Glutamatergic neuron (in vitro differentiated cells): Measurements from ENCODE around the gene SPARC. TPM values are rescaled to one million over a fixed set of nuclear protein-coding genes. Genes with fewer than 3 reads are reported as not detected.

ENCODE experiments used
- DNase-seq: peaks from one replicate; pipeline ENCODE4 v3.0.0; 2022
- H3K27ac Mint-ChIP-seq: one replicate; pipeline ENCODE4 v1.8.0; 2020; ENCODE audit warnings: mild to moderate bottlenecking, mixed read lengths, inconsistent platforms; ENCODE audit not compliant: unreplicated experiment
- H3K27me3 Mint-ChIP-seq: one replicate; pipeline ENCODE4 v1.8.0; 2020; ENCODE audit warnings: mild to moderate bottlenecking, moderate library complexity, mixed read lengths, inconsistent platforms; ENCODE audit not compliant: unreplicated experiment
- H3K36me3 Mint-ChIP-seq: one replicate; pipeline ENCODE4 v1.8.0; 2020; ENCODE audit warnings: mild to moderate bottlenecking, mixed read lengths, inconsistent platforms; ENCODE audit not compliant: unreplicated experiment
- H3K4me1 Mint-ChIP-seq: one replicate; pipeline ENCODE4 v1.8.0; 2020; ENCODE audit warnings: mild to moderate bottlenecking, low read depth, mixed read lengths, inconsistent platforms; ENCODE audit not compliant: unreplicated experiment
- H3K4me3 Mint-ChIP-seq: one replicate; pipeline ENCODE4 v1.8.0; 2020; ENCODE audit warnings: mild to moderate bottlenecking, mixed read lengths, inconsistent platforms; ENCODE audit not compliant: unreplicated experiment
- H3K9me3 Mint-ChIP-seq: one replicate; pipeline ENCODE4 v1.8.0; 2020; ENCODE audit warnings: mild to moderate bottlenecking, moderate library complexity, mixed read lengths, inconsistent platforms; ENCODE audit not compliant: unreplicated experiment
- CTCF ChIP-seq: fragments of 200-600 bp; sonication (generic); IDR thresholded peaks from one replicate; pipeline ENCODE4 v1.5.0; 2021; ENCODE audit not compliant: partially characterized antibody, unreplicated experiment
- total RNA-seq: library from RNA; stranded (reverse); fragmentation: NEBNext Ultra II Directional; extraction: Animal tissue kit (Norgen Biotek cat#: 25700); gene quantifications from one replicate; pipeline ENCODE4 v1.2.1, GENCODE V29; 2021; ENCODE audit not compliant: unreplicated experiment

The SPARC gene
- total RNA-seq, 1 donor from 2014 or later, result 946 TPM

- no peak overlapping the region for H3K27ac Mint-ChIP-seq
- peaks cover 5% of the 10 kb centered on the region for H3K9me3 Mint-ChIP-seq
- peaks cover 5% of the 10 kb centered on the region for H3K27me3 Mint-ChIP-seq
- no peaks in the 10 kb centered on the region for H3K36me3 Mint-ChIP-seq
- no peak for TF ChIP-seq CTCF
- H3K4me1 Mint-ChIP-seq, result no peaks in the 10 kb centered on the region
- no peak for DNase-seq
- H3K4me3 Mint-ChIP-seq, result no peak overlapping the region
Measured at GRCh38 chr5:151643388-151643787, 43.3 kb downstream of the SPARC start.

- H3K4me1 Mint-ChIP-seq, result no peaks in the 10 kb centered on the region
- H3K27me3 Mint-ChIP-seq, result peaks cover 7% of the 10 kb centered on the region
- H3K36me3 Mint-ChIP-seq, result no peaks in the 10 kb centered on the region
- H3K4me3 Mint-ChIP-seq, result no peak overlapping the region
- no peak for TF ChIP-seq CTCF
- DNase-seq, result no peak
- no peak overlapping the region for H3K27ac Mint-ChIP-seq
- H3K9me3 Mint-ChIP-seq, result peaks cover 5% of the 10 kb centered on the region
Measured at GRCh38 chr5:151642472-151643140, 44.1 kb downstream of the SPARC start.

GRCh38 chr5:151638619-151639018 lies 48.1 kb downstream of the SPARC start:
- no peaks in the 10 kb centered on the region for H3K4me1 Mint-ChIP-seq
- H3K4me3 Mint-ChIP-seq, result no peak overlapping the region
- H3K27me3 Mint-ChIP-seq, result peaks cover 7% of the 10 kb centered on the region
- TF ChIP-seq CTCF, result no peak
- peaks cover 1% of the 10 kb centered on the region for H3K9me3 Mint-ChIP-seq
- H3K36me3 Mint-ChIP-seq, result no peaks in the 10 kb centered on the region
- no peak overlapping the region for H3K27ac Mint-ChIP-seq
- no peak for DNase-seq

- Mint-ChIP-seq H3K4me3 (no peak overlapping the region), H3K4me1 (no peaks in the 10 kb centered on the region), H3K27me3 (peaks cover 7% of the 10 kb centered on the region), H3K9me3 (peaks cover 1% of the 10 kb centered on the region), H3K36me3 (no peaks in the 10 kb centered on the region), H3K27ac (no peak overlapping the region)
- TF ChIP-seq CTCF, result no peak
- no peak for DNase-seq
Measured at GRCh38 chr5:151637676-151638075, 49.0 kb downstream of the SPARC start.

GRCh38 chr5:151633892-151634291 lies 52.8 kb downstream of the SPARC start:
- Mint-ChIP-seq H3K4me1 (no peaks in the 10 kb centered on the region), H3K27ac (no peak overlapping the region), H3K9me3 (no peaks in the 10 kb centered on the region), H3K27me3 (peaks cover 6% of the 10 kb centered on the region), H3K4me3 (no peak overlapping the region), H3K36me3 (no peaks in the 10 kb centered on the region)
- no peak for DNase-seq
- TF ChIP-seq CTCF, result no peak
